ENCODE data around the gene POU2AF1.
A peak's percentile ranks its signal among the peaks of the same experiment; 100 is the strongest.
"Not testable (repeated sequence)": the region's sequence is repeated elsewhere in the genome, so short reads cannot be mapped to it uniquely, and the experiment has no call there.

Gene POU2AF1

GRCh38 chr11:111320728-111321568 lies 58.1 kb downstream of the POU2AF1 start:
- no peak for TF ChIP-seq CTCF (IDR thresholded peaks at IDR 0.05)
- TF ChIP-seq ZFX (IDR thresholded peaks at IDR 0.05; ENCODE audit: borderline replicate concordance), result no peak
- no peak overlapping the region for H3K27ac ChIP-seq

DNA sequence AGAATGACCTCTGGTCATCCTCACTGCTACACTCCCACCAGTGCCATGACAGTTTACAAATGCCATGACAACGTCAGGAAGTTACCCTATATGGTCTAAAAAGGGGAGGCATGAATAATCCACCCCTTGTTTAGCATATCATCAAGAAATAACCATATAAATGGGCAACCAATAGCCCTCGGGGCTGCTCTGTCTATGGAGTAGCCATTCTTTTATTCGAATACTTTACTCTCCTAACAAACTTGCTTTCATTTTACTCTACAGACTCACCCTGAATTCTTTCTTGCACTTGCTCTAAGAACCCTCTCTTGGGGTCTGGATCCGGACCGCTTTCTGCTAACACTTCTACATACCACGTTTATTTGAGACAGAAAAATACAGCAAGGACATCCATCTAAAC lies 58.9 kb downstream of the POU2AF1 start:
- not testable (repeated sequence) for H3K27ac ChIP-seq

DNA sequence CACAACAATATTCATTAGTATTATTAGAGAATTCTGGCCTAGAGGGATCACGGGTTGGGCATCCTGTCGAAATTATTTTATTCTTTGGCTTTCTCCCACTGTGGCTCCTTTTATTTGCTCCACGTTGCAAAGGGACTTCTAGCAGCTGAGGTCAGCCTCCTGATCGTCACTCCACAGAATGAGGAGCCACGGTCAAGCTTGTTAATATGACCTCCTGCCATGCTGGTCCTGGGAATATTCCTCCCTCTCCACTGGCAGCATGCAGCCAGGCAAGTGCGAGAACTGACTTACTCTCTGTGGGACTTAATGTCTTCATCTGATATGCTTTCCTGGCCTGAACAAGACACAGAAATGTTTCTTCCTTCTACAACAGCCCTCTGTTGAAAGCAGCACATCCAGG lies 59.8 kb downstream of the POU2AF1 start:
- no peak overlapping the region for H3K27ac ChIP-seq
- TF ChIP-seq CTCF (IDR thresholded peaks at IDR 0.05) (no peak), ZFX (IDR thresholded peaks at IDR 0.05; ENCODE audit: borderline replicate concordance) (no peak)

DNA sequence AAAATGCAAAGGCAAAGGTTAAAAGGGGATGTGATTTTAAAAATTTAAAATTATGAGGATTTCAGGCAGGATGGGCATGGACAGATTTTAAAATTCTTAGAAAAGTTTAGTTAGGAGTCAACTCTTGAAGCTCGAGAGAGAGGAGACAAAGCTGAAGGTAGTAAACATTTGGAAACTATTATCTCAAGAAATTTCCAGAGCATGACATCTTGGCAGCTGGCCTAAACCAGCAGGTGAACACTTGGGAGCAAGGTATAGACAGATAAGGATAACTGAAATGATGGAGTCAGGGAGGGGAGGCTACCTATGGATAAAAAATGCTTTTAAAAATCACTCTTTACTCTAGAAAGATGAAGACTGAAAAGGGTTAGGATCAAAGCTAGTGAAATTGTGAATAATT lies 67.0 kb downstream of the POU2AF1 start:
- TF ChIP-seq CTCF (IDR thresholded peaks at IDR 0.05) (no peak), ZFX (IDR thresholded peaks at IDR 0.05; ENCODE audit: borderline replicate concordance) (no peak)
- H3K27ac ChIP-seq, result no peak overlapping the region

- peak overlapping the region; percentile 86 for H3K27ac ChIP-seq
These were observed 68.4 kb downstream of the POU2AF1 start for GRCh38 chr11:111310723-111311122.

GRCh38 chr11:111310088-111310487 lies 69.0 kb downstream of the POU2AF1 start:
- peak overlapping the region; percentile 86 for H3K27ac ChIP-seq
- TF ChIP-seq CTCF (IDR thresholded peaks at IDR 0.05) (no peak), ZFX (IDR thresholded peaks at IDR 0.05; ENCODE audit: borderline replicate concordance) (no peak)

More at GRCh38 chr11:111310723-111311122, 68.4 kb downstream of the POU2AF1 start:
- TF ChIP-seq ZFX (IDR thresholded peaks at IDR 0.05; ENCODE audit: borderline replicate concordance) (no peak), CTCF (IDR thresholded peaks at IDR 0.05) (no peak)

DNA sequence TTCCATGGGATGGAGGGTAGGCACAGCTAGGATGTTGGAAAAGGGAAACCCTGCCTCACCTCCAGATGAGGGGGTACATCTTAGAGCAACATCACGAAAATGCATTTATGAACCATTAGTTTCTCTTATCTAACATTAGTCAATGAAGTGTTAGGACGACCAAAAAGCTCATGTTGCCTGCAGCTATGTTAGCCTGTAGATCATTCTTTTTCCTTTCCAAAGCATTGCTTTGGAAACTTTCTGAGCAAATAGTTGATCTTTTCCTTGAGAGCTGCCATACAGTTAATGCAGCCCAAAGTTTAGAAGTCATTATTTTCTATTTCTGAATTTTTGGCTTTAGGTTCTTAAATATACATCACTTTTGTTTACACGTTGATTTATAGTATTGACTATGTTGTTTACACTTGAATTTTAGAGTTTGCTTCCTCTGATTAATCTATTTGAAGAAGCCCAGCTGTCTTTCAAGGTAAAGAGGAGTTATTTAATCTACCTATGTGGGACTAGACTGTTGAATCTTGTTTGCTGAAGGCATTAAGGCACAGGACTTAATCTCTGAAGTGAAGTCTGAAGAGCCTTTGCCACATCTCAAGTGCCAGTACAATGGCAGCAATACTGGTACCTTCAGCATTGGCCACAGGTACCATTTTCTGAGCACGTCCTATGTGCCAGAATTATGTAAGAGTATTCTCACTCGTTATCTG lies 69.7 kb downstream of the POU2AF1 start:
- no peak for TF ChIP-seq ZFX (IDR thresholded peaks at IDR 0.05; ENCODE audit: borderline replicate concordance)

DNA sequence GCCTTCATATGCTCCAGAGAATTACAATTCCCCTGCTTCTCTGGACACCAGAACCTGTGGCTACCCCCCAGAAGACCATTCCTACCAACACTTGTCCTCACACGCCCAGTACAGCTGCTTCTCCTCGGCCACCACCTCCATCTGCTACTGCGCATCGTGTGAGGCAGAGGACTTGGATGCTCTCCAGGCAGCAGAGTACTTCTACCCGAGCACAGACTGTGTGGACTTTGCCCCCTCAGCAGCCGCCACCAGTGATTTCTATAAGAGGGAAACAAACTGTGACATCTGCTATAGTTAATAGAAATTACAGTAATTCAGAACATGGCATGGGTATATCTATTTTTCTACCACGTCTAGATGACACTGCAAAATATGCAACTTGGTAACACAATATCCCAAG lies 70.9 kb downstream of the POU2AF1 start:
- H3K27ac ChIP-seq, result peak overlapping the region; percentile 86
- TF ChIP-seq CTCF (IDR thresholded peaks at IDR 0.05), result no peak
- no peak for TF ChIP-seq ZFX (IDR thresholded peaks at IDR 0.05; ENCODE audit: borderline replicate concordance)

More for the DNA sequence above, 69.7 kb downstream of the POU2AF1 start:
- peak overlapping the region; percentile 86 for H3K27ac ChIP-seq
